Activated B cell treated with CpG ODN at 0.5 μM for 24 hours (primary cell): Measurements from ENCODE around the gene KDM4D. TPM values are rescaled to one million over a fixed set of nuclear protein-coding genes. Genes with fewer than 3 reads are reported as not detected.

ENCODE experiments used
- ATAC-seq: fragments of 200-7000 bp; cut with Tn5 transposase; one replicate; pipeline ENCODE4 v1.10.0; 2021; ENCODE audit warnings: low read depth, mild to moderate bottlenecking, moderate library complexity
- CTCF ChIA-PET: fragments of 350-600 bp; sonication (Branson Sonifier 250); formaldehyde crosslinking; loops from one replicate; lab custom pipeline; 2021; ENCODE audit warnings: antibody characterized with exemption; lab: Charles Lee
- POLR2A ChIA-PET: fragments of 350-600 bp; sonication (Branson Sonifier 250); formaldehyde crosslinking; loops from one replicate; lab custom pipeline; 2021; ENCODE audit warnings: antibody characterized with exemption; lab: Charles Lee
- DNase-seq: peaks from one replicate; pipeline ENCODE4 v3.0.0; 2022
- H3K27ac Mint-ChIP-seq: one replicate; pipeline ENCODE4 v1.8.0; 2020; ENCODE audit warnings: mixed read lengths
- H3K27me3 Mint-ChIP-seq: one replicate; pipeline ENCODE4 v1.8.0; 2021; ENCODE audit warnings: mixed read lengths
- H3K36me3 Mint-ChIP-seq: one replicate; pipeline ENCODE4 v1.8.0; 2021; ENCODE audit warnings: low read depth, mixed read lengths
- H3K4me1 Mint-ChIP-seq: one replicate; pipeline ENCODE4 v1.8.0; 2021; ENCODE audit warnings: mixed read lengths
- H3K4me3 Mint-ChIP-seq: one replicate; pipeline ENCODE4 v1.8.0; 2020; ENCODE audit warnings: mild to moderate bottlenecking, mixed read lengths
- H3K9me3 Mint-ChIP-seq: one replicate; pipeline ENCODE4 v1.8.0; 2020; ENCODE audit warnings: mixed read lengths
- CTCF ChIP-seq: fragments of 200-600 bp; IDR thresholded peaks from one replicate; pipeline ENCODE4 v1.8.0; 2022; ENCODE audit warnings: antibody characterized with exemption, mild to moderate bottlenecking
- intact Hi-C: fragments of 100-400 bp; cut with micrococcal nuclease; formaldehyde crosslinking; loops from one replicate; pipeline ENCODE4 v1.15.1; 2024
- total RNA-seq: library from RNA; stranded (reverse); gene quantifications from 2 replicates; pipeline ENCODE4 v1.2.3, GENCODE V29; 2022

KDM4D gene
- total RNA-seq, 1 donor from 2014 or later, result 0.67 TPM

GRCh38 chr11:94941131-94941530 lies 32.4 kb upstream of the KDM4D start:
- no peak overlapping the region for H3K27ac Mint-ChIP-seq
- intact Hi-C loops, result no loop called here
- H3K4me3 Mint-ChIP-seq, result no peak overlapping the region
- ChIA-PET POLR2A (no interaction called here), CTCF (no interaction called here)
- DNase-seq, result no peak
- H3K36me3 Mint-ChIP-seq, result no peaks in the 10 kb centered on the region
- no peaks in the 10 kb centered on the region for H3K4me1 Mint-ChIP-seq
- H3K9me3 Mint-ChIP-seq, result no peaks in the 10 kb centered on the region
- H3K27me3 Mint-ChIP-seq, result peaks cover 17% of the 10 kb centered on the region
- TF ChIP-seq CTCF, result no peak
- ATAC-seq, result no peak

- TF ChIP-seq CTCF, result no peak
- DNase-seq, result no peak
- CTCF ChIA-PET, result no interaction called here
- H3K9me3 Mint-ChIP-seq, result no peaks in the 10 kb centered on the region
- ATAC-seq, result no peak
- peaks cover 5% of the 10 kb centered on the region for H3K4me1 Mint-ChIP-seq
- H3K36me3 Mint-ChIP-seq, result no peaks in the 10 kb centered on the region
- intact Hi-C loops, result no loop called here
- H3K27ac Mint-ChIP-seq, result no peak overlapping the region
- H3K27me3 Mint-ChIP-seq, result peaks cover 7% of the 10 kb centered on the region
- POLR2A ChIA-PET, result no interaction called here
- H3K4me3 Mint-ChIP-seq, result no peak overlapping the region
Observed at GRCh38 chr11:94946812-94947211, 26.7 kb upstream of the KDM4D start.

- POLR2A ChIA-PET, result no interaction called here
Observed at GRCh38 chr11:94948070-94948617, 25.4 kb upstream of the KDM4D start.

GRCh38 chr11:94954753-94955152 lies 18.8 kb upstream of the KDM4D start:
- no peaks in the 10 kb centered on the region for H3K4me1 Mint-ChIP-seq
- no peak overlapping the region for H3K4me3 Mint-ChIP-seq
- H3K36me3 Mint-ChIP-seq, result peaks cover 15% of the 10 kb centered on the region
- no peak for TF ChIP-seq CTCF
- ChIA-PET CTCF (no interaction called here), POLR2A (no interaction called here)
- ATAC-seq (no peak), DNase-seq (no peak)
- intact Hi-C loops, result no loop called here
- H3K9me3 Mint-ChIP-seq, result no peaks in the 10 kb centered on the region
- peaks cover 2% of the 10 kb centered on the region for H3K27me3 Mint-ChIP-seq
- no peak overlapping the region for H3K27ac Mint-ChIP-seq

More at GRCh38 chr11:94948070-94948617, 25.4 kb upstream of the KDM4D start:
- CTCF ChIA-PET, result no interaction called here
- no peak for DNase-seq
- H3K27ac Mint-ChIP-seq, result no peak overlapping the region
- intact Hi-C loops, result no loop called here
- H3K4me1 Mint-ChIP-seq, result peaks cover 5% of the 10 kb centered on the region
- no peak for TF ChIP-seq CTCF
- H3K36me3 Mint-ChIP-seq, result no peaks in the 10 kb centered on the region
- no peak for ATAC-seq
- peaks cover 6% of the 10 kb centered on the region for H3K27me3 Mint-ChIP-seq
- H3K4me3 Mint-ChIP-seq, result no peak overlapping the region
- H3K9me3 Mint-ChIP-seq, result no peaks in the 10 kb centered on the region

GRCh38 chr11:94956963-94957362 lies 16.5 kb upstream of the KDM4D start:
- no peak overlapping the region for H3K4me3 Mint-ChIP-seq
- peaks cover 32% of the 10 kb centered on the region for H3K36me3 Mint-ChIP-seq
- H3K4me1 Mint-ChIP-seq, result no peaks in the 10 kb centered on the region
- no peak overlapping the region for H3K27ac Mint-ChIP-seq
- DNase-seq (no peak), ATAC-seq (no peak)
- no peaks in the 10 kb centered on the region for H3K9me3 Mint-ChIP-seq
- ChIA-PET POLR2A (no interaction called here), CTCF (no interaction called here)
- H3K27me3 Mint-ChIP-seq, result no peaks in the 10 kb centered on the region
- intact Hi-C loops, result no loop called here
- TF ChIP-seq CTCF, result no peak
